HG03432 (cell line): ENCODE data around the gene IRF1.
A peak's percentile ranks its signal among the peaks of the same experiment; 100 is the strongest.

Experiments
- ATAC-seq: cut with Tn5 transposase; IDR thresholded peaks from one replicate; pipeline ENCODE4 v1.9.1; 2021; ENCODE audit warnings: mild to moderate bottlenecking, moderate library complexity; ENCODE audit not compliant: unreplicated experiment

The IRF1 gene

GRCh38 chr5:132501629-132501956 is 11.0 kb upstream of the IRF1 start:
- ATAC-seq = no peak

GRCh38 chr5:132500931-132501628 is 10.5 kb upstream of the IRF1 start:
- ATAC-seq = peak; percentile 40

GRCh38 chr5:132500244-132500930 is 9.8 kb upstream of the IRF1 start:
- ATAC-seq = no peak

- ATAC-seq = no peak
Observed at GRCh38 chr5:132499440-132500243, 9.1 kb upstream of the IRF1 start.

- ATAC-seq = no peak
Observed at GRCh38 chr5:132498686-132499271, 8.2 kb upstream of the IRF1 start.

- ATAC-seq = no peak
Observed at GRCh38 chr5:132498152-132498551, 7.6 kb upstream of the IRF1 start.

- no peak for ATAC-seq
Observed at GRCh38 chr5:132497488-132497997, 7.0 kb upstream of the IRF1 start.

GRCh38 chr5:132496631-132497487 is 6.3 kb upstream of the IRF1 start:
- ATAC-seq = peak; percentile 52

GRCh38 chr5:132496191-132496630 is 5.6 kb upstream of the IRF1 start:
- peak; percentile 53 for ATAC-seq

- peak; percentile 46 for ATAC-seq
Observed at GRCh38 chr5:132495667-132496190, 5.2 kb upstream of the IRF1 start.

GRCh38 chr5:132493821-132494220 is 3.2 kb upstream of the IRF1 start:
- ATAC-seq = no peak

- ATAC-seq = no peak
Observed at GRCh38 chr5:132493241-132493640, 2.7 kb upstream of the IRF1 start.

GRCh38 chr5:132492386-132493125 is 2.0 kb upstream of the IRF1 start:
- no peak for ATAC-seq

- ATAC-seq = peak; percentile 18
Observed at GRCh38 chr5:132491368-132492364, 1.1 kb upstream of the IRF1 start.

GRCh38 chr5:132489871-132490483 is 596 bp downstream of the IRF1 start:
- ATAC-seq = peak; percentile 32

GRCh38 chr5:132489051-132489770 is 1.4 kb downstream of the IRF1 start:
- ATAC-seq = no peak

GRCh38 chr5:132488590-132488989 is 2.0 kb downstream of the IRF1 start:
- ATAC-seq = no peak
